ENCODE measurements around the gene PRDM4.

PRDM4 gene

DNA sequence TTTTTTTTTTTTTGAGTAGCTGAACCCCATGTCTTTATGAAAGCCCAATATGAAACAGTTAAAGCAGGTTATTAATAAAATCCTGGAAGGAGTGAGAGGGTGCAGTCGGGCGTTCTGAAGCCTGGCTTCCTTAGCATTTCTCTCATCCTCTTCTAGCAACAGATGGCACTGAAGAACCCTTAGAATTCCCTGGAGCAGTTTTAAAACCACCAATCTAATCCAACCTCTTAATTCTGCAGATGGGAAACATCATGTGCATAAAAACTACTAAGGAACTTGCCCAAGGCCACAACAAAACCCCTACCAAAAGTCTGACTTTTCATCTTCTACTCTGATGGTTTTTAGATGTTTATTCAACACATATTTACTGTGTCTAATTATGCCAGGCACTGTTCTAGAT, 25.2 kb downstream of the PRDM4 start:
- H3K4me3 ChIP-seq (ENCODE audit: low read length) = no peak overlapping the region
- H3K36me3 ChIP-seq (replicated peaks; ENCODE audit: insufficient read depth, low read length) = peaks cover 1% of the 10 kb centered on the region; the same call in 1 of the 2 replicates
- no peaks in the 10 kb centered on the region for H3K79me2 ChIP-seq (ENCODE audit: low read length)
- DNase-seq = no peak
- H2AFZ ChIP-seq (ENCODE audit: low read length) = no peak overlapping the region
- TF ChIP-seq EZH2phosphoT487 (IDR thresholded peaks at IDR 0.05; ENCODE audit: low read length) = no peak
- no peak for TF ChIP-seq EZH2 (optimal IDR thresholded peaks at IDR 0.05; ENCODE audit: low read depth, low read length)
- TF ChIP-seq, protein P1, sequence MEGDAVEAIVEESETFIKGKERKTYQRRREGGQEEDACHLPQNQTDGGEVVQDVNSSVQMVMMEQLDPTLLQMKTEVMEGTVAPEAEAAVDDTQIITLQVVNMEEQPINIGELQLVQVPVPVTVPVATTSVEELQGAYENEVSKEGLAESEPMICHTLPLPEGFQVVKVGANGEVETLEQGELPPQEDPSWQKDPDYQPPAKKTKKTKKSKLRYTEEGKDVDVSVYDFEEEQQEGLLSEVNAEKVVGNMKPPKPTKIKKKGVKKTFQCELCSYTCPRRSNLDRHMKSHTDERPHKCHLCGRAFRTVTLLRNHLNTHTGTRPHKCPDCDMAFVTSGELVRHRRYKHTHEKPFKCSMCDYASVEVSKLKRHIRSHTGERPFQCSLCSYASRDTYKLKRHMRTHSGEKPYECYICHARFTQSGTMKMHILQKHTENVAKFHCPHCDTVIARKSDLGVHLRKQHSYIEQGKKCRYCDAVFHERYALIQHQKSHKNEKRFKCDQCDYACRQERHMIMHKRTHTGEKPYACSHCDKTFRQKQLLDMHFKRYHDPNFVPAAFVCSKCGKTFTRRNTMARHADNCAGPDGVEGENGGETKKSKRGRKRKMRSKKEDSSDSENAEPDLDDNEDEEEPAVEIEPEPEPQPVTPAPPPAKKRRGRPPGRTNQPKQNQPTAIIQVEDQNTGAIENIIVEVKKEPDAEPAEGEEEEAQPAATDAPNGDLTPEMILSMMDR (IDR thresholded peaks at IDR 0.05; ENCODE audit: low read length) = no peak
- no peaks in the 10 kb centered on the region for H3F3A ChIP-seq (ENCODE audit: insufficient read depth, low read length)
- H3K4me1 ChIP-seq (ENCODE audit: low read length) = peaks cover 5% of the 10 kb centered on the region; the same call in 1 of the 2 replicates
- H3K9me2 ChIP-seq (replicated peaks; ENCODE audit: insufficient read depth, low read length) = no peaks in the 10 kb centered on the region
- H3K4me2 ChIP-seq (ENCODE audit: low read depth, low read length) = no peak overlapping the region
- no peak overlapping the region for H3K27ac ChIP-seq (ENCODE audit: low read length)
- H3K9ac ChIP-seq (ENCODE audit: low read length) = no peak overlapping the region
- H4K20me1 ChIP-seq (ENCODE audit: insufficient read depth, low read length) = no peaks in the 10 kb centered on the region
- H3K27me3 ChIP-seq (replicated peaks; ENCODE audit: insufficient read depth, low read length) = no peaks in the 10 kb centered on the region
- no peaks in the 10 kb centered on the region for H3K9me3 ChIP-seq (replicated peaks; ENCODE audit: insufficient read depth, low read length)

DNA sequence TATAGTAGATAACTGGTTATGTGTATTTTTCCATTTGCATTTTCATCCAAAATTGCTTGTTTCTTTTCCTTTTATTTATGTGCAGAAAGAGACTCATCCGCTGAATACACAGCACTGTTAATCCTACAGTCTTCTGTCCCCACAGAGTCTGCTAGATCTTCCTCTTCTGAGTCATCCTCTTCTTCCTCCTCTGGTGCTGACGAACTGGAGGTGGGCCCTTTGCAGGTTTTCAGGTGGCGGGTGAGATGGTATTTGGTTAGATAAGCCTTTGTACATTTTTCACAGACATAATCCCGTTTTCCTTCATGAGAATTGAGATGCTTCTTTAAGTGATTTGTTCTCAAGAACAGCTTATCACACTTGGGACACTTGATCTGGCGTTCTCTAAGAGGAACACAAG, 26.8 kb downstream of the PRDM4 start:
- Histone ChIP-seq H3K4me3 (ENCODE audit: low read length) (no peak overlapping the region), H3K4me1 (ENCODE audit: low read length) (peaks cover 5% of the 10 kb centered on the region; the same call in 1 of the 2 replicates), H3K36me3 (replicated peaks; ENCODE audit: insufficient read depth, low read length) (no peaks in the 10 kb centered on the region; the same call in 1 of the 2 replicates), H3K4me2 (ENCODE audit: low read depth, low read length) (no peak overlapping the region), H3K9ac (ENCODE audit: low read length) (no peak overlapping the region), H3K27ac (ENCODE audit: low read length) (no peak overlapping the region), H3F3A (ENCODE audit: insufficient read depth, low read length) (no peaks in the 10 kb centered on the region), H3K79me2 (ENCODE audit: low read length) (no peaks in the 10 kb centered on the region), H4K20me1 (ENCODE audit: insufficient read depth, low read length) (no peaks in the 10 kb centered on the region), H2AFZ (ENCODE audit: low read length) (no peak overlapping the region), H3K9me3 (replicated peaks; ENCODE audit: insufficient read depth, low read length) (no peaks in the 10 kb centered on the region), H3K9me2 (replicated peaks; ENCODE audit: insufficient read depth, low read length) (no peaks in the 10 kb centered on the region), H3K27me3 (replicated peaks; ENCODE audit: insufficient read depth, low read length) (no peaks in the 10 kb centered on the region)
- DNase-seq = no peak
- no peak for TF ChIP-seq EZH2phosphoT487 (IDR thresholded peaks at IDR 0.05; ENCODE audit: low read length)

DNA sequence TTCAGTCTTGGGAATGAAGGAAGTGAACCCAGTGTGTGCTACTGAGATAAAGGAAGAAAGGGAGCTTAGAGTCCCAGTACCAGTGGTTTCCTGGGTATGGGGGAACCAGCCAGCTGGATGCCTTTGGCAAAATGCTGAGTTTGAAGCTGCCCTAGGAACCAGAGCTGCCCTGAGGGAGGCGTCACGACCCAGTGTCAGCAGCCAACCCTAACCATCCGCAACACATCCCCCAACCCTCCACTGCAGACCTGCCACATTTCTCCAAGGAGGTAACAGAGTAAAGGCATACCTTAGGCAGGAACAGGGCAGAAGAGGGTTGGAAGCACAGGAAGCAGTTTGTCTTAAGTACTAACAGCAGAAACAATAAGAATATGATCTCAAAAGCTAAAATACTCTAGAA, 28.6 kb downstream of the PRDM4 start:
- Histone ChIP-seq H3K4me2 (ENCODE audit: low read depth, low read length) (no peak overlapping the region), H3K4me3 (ENCODE audit: low read length) (no peak overlapping the region), H4K20me1 (ENCODE audit: insufficient read depth, low read length) (no peaks in the 10 kb centered on the region), H3K27ac (ENCODE audit: low read length) (no peak overlapping the region), H3K79me2 (ENCODE audit: low read length) (no peaks in the 10 kb centered on the region), H3K36me3 (replicated peaks; ENCODE audit: insufficient read depth, low read length) (no peaks in the 10 kb centered on the region; the same call in 1 of the 2 replicates), H3F3A (ENCODE audit: insufficient read depth, low read length) (no peaks in the 10 kb centered on the region), H3K9ac (ENCODE audit: low read length) (no peak overlapping the region), H3K9me2 (replicated peaks; ENCODE audit: insufficient read depth, low read length) (no peaks in the 10 kb centered on the region), H3K27me3 (replicated peaks; ENCODE audit: insufficient read depth, low read length) (no peaks in the 10 kb centered on the region), H3K9me3 (replicated peaks; ENCODE audit: insufficient read depth, low read length) (no peaks in the 10 kb centered on the region), H3K4me1 (ENCODE audit: low read length) (peaks cover 3% of the 10 kb centered on the region; the same call in 1 of the 2 replicates), H2AFZ (ENCODE audit: low read length) (no peak overlapping the region)
- TF ChIP-seq EZH2 (optimal IDR thresholded peaks at IDR 0.05; ENCODE audit: low read depth, low read length) (no peak), EZH2phosphoT487 (IDR thresholded peaks at IDR 0.05; ENCODE audit: low read length) (no peak)
- TF ChIP-seq, protein P1 (IDR thresholded peaks at IDR 0.05; ENCODE audit: low read length) = no peak
- DNase-seq = no peak

DNA sequence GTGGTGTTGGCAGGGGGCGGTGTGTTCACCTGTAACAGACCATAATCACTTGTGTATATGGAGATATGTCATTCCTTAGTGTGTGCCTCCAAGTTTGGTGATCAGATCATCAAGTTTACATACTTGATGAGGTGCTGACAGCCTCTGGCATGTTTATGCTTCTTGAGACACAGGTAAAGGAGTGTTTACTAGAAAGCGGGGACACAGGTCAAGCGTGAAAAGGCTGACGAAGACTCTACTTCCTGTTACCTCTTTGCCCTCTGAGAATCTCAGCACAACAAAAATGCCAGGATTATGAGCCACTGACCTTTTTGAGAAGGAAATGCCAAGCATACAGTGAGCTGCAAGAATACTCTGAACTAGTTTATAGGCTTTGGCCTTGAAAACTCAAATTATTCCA, 29.6 kb downstream of the PRDM4 start:
- Histone ChIP-seq H2AFZ (ENCODE audit: low read length) (no peak overlapping the region), H3K4me1 (ENCODE audit: low read length) (no peaks in the 10 kb centered on the region), H3K9me3 (replicated peaks; ENCODE audit: insufficient read depth, low read length) (no peaks in the 10 kb centered on the region), H3K27me3 (replicated peaks; ENCODE audit: insufficient read depth, low read length) (no peaks in the 10 kb centered on the region), H3K9ac (ENCODE audit: low read length) (no peak overlapping the region), H3K4me3 (ENCODE audit: low read length) (no peak overlapping the region), H3K9me2 (replicated peaks; ENCODE audit: insufficient read depth, low read length) (no peaks in the 10 kb centered on the region), H3K27ac (ENCODE audit: low read length) (no peak overlapping the region), H3F3A (ENCODE audit: insufficient read depth, low read length) (no peaks in the 10 kb centered on the region), H3K4me2 (ENCODE audit: low read depth, low read length) (no peak overlapping the region), H4K20me1 (ENCODE audit: insufficient read depth, low read length) (no peaks in the 10 kb centered on the region), H3K36me3 (replicated peaks; ENCODE audit: insufficient read depth, low read length) (no peaks in the 10 kb centered on the region; the same call in 1 of the 2 replicates), H3K79me2 (ENCODE audit: low read length) (no peaks in the 10 kb centered on the region)
- no peak for TF ChIP-seq EZH2 (optimal IDR thresholded peaks at IDR 0.05; ENCODE audit: low read depth, low read length)
- no peak for TF ChIP-seq EZH2phosphoT487 (IDR thresholded peaks at IDR 0.05; ENCODE audit: low read length)
- TF ChIP-seq, protein P1 (IDR thresholded peaks at IDR 0.05; ENCODE audit: low read length) = no peak
- no peak for DNase-seq
